ENCODE measurements around the gene NFATC2.

DNA sequence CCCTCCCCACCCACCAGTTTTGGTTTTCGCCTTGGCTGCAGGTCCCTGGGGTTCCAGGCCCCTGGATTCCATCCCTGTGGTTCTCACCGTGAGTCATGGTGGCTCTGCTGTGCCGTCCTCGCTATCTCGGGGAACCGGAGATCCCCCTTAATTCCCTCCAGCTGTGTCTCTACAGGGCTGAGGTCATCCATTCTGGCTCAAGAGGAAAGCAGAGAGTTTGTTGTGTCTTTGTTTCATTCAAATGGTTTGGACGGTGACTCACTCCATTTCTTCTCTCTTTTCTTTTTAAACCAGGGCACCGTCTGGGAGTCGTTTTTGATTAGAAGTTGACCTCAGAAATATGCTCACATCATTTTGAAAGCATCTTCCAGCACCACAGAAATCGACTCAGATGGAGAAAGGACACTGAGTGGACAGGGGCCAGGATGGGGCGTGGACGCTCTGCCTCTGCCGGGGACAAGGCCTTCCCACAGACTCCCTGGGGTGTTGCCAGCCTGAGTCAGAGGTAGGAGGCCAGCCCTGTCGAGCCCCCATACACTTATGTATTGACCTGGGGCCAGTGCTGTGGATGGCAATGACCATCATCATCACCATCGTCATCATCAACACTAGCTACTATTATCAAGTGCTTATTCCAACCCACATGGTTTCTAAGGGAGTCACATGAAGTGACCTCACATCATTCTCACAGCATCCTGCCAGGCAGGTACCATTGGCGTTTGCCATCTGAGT, 176.2 kb downstream of the NFATC2 start:
- TF ChIP-seq CTCF (IDR thresholded peaks at IDR 0.05; ENCODE audit: poor library complexity) (no peak), EZH2 (IDR thresholded peaks at IDR 0.05; ENCODE audit: borderline replicate concordance) (no peak)
